ENCODE measurements around the gene SPDYE2.
"Not testable (repeated sequence)": the region's sequence is repeated elsewhere in the genome, so short reads cannot be mapped to it uniquely, and the experiment has no call there.

SPDYE2 gene

GRCh38 chr7:102550808-102551422, at the start of gene SPDYE2:
Gene SPDYE2, plus strand, starts transcription at chr7:102551226. Its CDS starts 2,030 bp downstream, at chr7:102553256.
- not testable (repeated sequence) for DNase-seq (ENCODE audit: low spot score)

GRCh38 chr7:102503141-102503540, 47.9 kb upstream of the SPDYE2 start:
- DNase-seq (ENCODE audit: low spot score), result not testable (repeated sequence)

GRCh38 chr7:102505298-102506185, 45.5 kb upstream of the SPDYE2 start:
- DNase-seq (ENCODE audit: low spot score), result not testable (repeated sequence)

GRCh38 chr7:102507410-102508088, 43.5 kb upstream of the SPDYE2 start:
- DNase-seq (ENCODE audit: low spot score), result not testable (repeated sequence)

GRCh38 chr7:102510575-102510974, 40.5 kb upstream of the SPDYE2 start:
- not testable (repeated sequence) for DNase-seq (ENCODE audit: low spot score)

GRCh38 chr7:102511860-102512522, 39.0 kb upstream of the SPDYE2 start:
- DNase-seq (ENCODE audit: low spot score), result not testable (repeated sequence)

GRCh38 chr7:102512642-102513221, 38.3 kb upstream of the SPDYE2 start:
- DNase-seq (ENCODE audit: low spot score), result not testable (repeated sequence)

GRCh38 chr7:102514881-102515721, 35.9 kb upstream of the SPDYE2 start:
- DNase-seq (ENCODE audit: low spot score), result not testable (repeated sequence)

GRCh38 chr7:102515889-102516288, 35.1 kb upstream of the SPDYE2 start:
- not testable (repeated sequence) for DNase-seq (ENCODE audit: low spot score)

GRCh38 chr7:102516951-102517350, 34.1 kb upstream of the SPDYE2 start:
- not testable (repeated sequence) for DNase-seq (ENCODE audit: low spot score)

- not testable (repeated sequence) for DNase-seq (ENCODE audit: low spot score)
Observed at GRCh38 chr7:102517550-102518147, 33.4 kb upstream of the SPDYE2 start, which contains the start of gene RASA4B. Gene RASA4B, minus strand, starts transcription at chr7:102517777. Its CDS starts 67 bp downstream, at chr7:102517710.

GRCh38 chr7:102520797-102521196, 30.2 kb upstream of the SPDYE2 start:
- not testable (repeated sequence) for DNase-seq (ENCODE audit: low spot score)

- DNase-seq (ENCODE audit: low spot score), result not testable (repeated sequence)
Observed at GRCh38 chr7:102524803-102525202, 26.2 kb upstream of the SPDYE2 start.

- DNase-seq (ENCODE audit: low spot score), result not testable (repeated sequence)
Observed at GRCh38 chr7:102527182-102527581, 23.8 kb upstream of the SPDYE2 start.

GRCh38 chr7:102527822-102528793, 22.9 kb upstream of the SPDYE2 start:
- DNase-seq (ENCODE audit: low spot score), result not testable (repeated sequence)

- not testable (repeated sequence) for DNase-seq (ENCODE audit: low spot score)
Observed at GRCh38 chr7:102531583-102531982, 19.4 kb upstream of the SPDYE2 start.

GRCh38 chr7:102532127-102532526, 18.9 kb upstream of the SPDYE2 start:
- not testable (repeated sequence) for DNase-seq (ENCODE audit: low spot score)

- DNase-seq (ENCODE audit: low spot score), result not testable (repeated sequence)
Observed at GRCh38 chr7:102535062-102535615, 15.9 kb upstream of the SPDYE2 start.

Data from CD4-positive, alpha-beta T cell treated with Interleukin-15 for 4 hours (primary cell).